Dedifferentiated amniotic fluid mesenchymal stem cell (primary cell): ENCODE measurements around the gene MCTP2.
"Not testable (repeated sequence)": the region's sequence is repeated elsewhere in the genome, so short reads cannot be mapped to it uniquely, and the experiment has no call there.

ENCODE experiments used
- DNase-seq: peaks from one replicate; pipeline ENCODE4 v3.0.0-alpha.2; 2016; ENCODE audit errors: extremely low spot score

Gene MCTP2

DNA sequence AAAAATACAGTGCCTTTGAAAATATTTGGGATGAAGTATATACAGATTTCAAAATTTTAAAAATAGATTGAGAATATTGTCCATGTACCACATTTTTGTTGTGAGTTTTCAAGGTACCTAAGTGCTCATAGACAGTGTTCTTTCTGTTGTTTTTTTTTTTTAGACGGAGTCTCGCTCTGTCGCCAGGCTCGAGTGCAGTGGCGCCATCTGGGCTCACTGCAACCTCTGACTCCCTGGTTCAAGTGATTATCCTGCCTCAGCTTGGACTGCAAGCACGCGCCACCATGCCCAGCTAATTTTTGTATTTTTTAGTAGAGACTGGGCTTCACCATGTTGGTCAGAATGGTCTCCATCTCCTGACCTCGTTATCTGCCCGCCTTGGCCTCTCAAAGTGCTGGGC lies 223.9 kb downstream of the MCTP2 start:
- no peak for DNase-seq

DNA sequence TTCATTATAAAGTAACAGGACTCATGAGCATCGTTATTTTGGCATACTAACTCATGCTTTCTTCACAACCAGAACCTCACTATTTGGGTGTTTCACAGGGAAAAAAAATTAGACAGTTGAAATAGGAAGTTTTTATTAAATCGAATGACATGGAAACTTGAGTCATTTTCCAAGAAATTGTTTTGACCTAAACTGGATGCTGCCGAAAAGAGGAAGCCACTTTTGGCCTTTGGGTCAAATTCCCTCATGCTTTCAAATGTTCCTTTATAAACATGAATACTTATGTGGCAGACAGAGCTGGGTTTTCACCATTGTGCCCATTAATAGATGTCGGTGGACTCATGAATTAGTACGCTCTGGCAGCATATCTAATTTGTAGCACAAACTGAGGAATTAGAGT lies 224.9 kb downstream of the MCTP2 start:
- DNase-seq, result no peak

DNA sequence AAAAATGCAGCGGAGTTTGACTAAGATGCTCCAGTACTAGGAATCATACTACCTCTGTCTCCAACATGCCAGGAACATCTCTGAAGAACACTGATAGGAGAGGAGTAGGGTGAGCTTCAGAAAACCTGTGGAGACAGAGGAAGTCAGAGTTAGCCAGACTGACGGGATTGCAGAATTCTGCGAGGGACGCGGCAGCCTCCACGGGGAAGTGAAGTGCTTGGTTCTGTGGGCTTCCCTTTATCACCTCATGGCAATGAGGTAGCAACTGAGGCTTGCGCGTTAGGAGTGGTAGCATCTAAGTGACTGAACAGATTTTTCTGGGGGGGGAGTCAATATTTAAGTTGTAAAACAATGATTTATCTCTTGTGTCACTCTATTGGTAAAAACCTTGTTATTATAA lies 226.3 kb downstream of the MCTP2 start:
- no peak for DNase-seq

DNA sequence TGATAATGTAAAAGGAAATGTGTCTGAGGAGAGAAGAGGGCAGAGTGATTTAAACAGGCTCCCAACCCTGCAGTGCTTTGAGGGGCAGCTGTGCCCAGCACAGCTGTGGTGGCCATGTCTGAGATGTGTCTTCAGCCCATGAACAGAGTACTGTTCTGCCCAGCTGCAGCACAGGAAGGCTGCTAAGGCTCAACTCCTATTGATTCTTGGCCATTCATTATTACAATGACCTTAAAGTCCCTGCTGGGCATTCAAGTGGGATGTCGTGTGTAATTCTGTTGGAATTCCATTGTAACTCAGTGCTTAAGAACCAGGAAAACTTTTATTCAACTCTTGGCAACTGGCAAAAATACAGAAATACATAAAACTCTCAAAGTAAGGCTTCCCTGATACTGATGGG lies 229.3 kb downstream of the MCTP2 start:
- no peak for DNase-seq

DNA sequence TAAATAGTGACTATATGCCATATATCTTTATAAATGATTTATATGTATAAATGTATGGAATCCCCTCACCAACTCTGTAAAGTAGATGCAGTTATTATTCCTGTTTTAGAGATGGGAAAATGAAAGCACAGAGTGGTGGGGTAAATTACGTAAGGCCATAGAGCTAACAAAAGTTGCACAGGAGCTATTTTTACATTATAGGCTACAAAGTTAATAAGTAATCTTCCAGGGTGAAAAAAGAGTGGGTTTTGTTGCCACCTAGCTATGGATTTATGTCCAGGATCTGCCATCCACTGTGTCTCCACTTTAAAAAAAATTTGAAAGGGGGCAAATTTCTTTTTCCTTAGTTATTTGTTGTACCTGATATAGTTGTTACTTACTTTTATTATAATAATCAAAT lies 235.7 kb downstream of the MCTP2 start:
- DNase-seq, result no peak

DNA sequence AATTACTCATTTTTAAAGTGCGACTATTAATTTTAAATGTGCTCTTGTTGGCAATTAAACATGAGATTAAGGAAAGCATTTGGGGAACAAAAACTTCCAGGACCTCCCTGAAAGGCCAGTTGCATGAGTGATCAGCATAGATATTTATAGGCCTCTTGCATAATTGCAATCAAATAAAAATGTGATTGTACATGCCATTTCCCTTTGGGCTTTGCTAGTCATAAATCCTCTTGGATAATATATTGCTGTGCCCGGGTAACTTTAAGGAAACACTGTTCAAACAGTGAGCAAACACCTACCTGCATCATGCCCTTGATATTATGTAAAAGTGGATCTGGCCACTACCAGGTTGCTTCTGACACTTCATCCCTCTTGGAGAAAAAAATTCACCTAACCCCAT lies 239.1 kb downstream of the MCTP2 start:
- no peak for DNase-seq

DNA sequence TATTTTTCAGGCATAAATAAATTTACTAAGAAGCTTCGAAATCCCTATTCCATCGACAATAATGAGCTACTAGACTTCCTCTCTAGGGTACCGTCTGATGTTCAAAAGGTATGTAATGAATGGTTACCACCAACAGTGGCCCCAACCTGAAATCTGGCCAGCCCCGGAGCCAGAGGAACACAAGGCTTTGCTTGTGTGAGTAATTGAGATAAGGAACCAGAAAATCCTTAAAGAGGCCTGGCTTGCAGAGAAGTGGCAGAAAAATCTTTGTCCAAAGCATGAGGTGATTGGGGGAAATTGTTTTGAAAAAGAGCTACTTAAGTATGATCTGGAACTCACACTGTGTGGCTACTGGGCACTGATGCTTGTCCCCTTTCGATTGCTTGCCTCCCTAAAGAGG lies 245.3 kb downstream of the MCTP2 start:
- DNase-seq, result no peak

DNA sequence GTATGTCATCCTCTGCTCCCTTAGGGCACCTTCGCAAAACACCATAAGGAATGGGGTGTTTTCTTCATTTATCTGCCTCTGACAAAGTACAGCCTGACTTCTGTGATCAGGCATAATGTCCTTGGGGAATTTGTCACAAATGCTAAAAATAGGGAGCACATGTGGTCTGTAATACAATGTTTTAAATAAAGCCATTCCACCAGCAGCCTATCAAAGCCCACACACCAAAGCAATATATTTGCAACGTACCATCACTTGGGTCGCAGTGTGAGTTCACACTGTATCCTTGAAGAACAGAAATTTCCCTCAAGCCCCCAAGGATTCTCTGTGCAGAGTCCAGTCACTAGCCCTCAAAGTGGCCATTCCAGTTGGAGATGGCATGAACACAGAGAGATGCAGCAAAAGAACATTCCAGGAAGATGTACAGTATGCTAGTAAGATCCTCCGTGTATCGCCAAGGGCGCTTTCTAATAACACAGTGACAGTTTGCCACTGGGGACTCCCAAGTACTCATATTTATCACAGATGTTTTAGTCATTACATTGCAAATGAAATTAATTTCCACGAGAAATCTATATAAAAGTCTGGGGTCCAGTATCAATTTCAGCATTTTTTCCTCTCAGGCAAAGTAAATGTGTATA lies 246.7 kb downstream of the MCTP2 start:
- no peak for DNase-seq

DNA sequence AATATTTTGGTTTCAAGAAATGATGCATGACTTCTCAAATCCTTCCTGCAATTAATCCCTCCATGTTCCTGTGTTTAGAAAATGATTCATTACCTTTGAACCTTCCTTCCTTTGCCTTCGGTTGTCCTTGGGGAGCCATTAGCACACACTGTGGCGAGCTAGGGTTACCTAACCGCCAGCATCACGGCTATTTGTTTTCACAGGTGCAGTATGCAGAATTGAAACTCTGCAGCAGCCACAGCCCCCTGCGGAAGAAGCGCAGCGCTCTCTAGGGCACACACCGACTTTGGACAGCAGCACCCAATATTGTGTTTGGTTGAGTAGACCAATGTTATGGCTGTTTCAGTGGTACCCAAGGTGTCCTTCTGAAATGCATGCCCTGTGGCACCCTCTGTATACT lies 247.4 kb downstream of the MCTP2 start:
- DNase-seq, result no peak

DNA sequence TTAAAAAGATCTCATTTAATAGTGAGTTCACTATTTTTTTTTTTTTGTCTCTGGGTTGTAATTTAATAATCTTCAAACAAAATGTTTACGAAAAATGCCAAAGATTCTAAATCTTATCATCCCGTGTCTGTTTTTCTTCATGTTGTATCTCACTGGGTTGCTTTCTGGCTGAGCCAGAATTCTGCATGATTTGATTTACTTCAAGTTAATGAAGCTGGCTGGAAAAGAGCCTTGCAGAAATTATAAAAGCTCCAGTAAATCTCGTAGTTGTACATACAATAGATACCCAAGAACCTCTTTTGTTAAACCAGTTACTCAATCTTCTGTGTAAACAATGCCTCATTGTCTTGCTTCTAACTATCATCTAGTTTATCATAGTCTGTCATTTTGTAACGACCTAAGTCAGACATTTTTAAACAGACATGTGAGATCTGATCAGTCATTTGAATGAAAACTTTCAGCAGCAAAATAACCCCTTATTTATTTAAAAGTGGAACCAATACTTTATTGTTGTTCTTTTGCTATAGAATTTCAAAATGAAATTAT lies 249.0 kb downstream of the MCTP2 start:
- DNase-seq, result no peak

DNA sequence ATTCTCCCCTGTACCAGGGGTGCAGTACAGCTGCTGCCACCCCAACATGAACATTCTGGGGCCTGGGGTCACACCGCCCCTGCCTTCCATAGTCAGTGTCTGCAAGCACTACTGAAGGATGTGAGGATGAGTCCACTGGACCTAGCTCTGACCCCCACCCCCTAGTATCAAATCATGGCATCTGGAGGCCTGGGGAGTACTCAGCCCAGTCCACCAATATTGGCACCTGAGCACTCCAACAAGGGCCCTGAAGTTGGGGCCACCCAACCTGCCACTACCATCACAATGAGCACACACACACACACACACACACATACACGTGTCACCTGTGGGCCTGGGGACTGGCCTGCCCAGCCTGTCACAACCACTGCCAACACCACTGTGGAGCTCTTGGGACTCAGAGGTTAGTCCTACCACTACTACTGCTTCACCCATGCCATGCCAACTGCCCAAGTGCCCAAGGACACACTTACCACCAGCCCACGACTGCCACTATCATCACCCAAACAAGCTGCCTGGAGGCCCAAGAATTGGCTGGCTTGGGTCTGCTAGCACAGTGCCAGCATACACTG lies 253.9 kb downstream of the MCTP2 start:
- no peak for DNase-seq

DNA sequence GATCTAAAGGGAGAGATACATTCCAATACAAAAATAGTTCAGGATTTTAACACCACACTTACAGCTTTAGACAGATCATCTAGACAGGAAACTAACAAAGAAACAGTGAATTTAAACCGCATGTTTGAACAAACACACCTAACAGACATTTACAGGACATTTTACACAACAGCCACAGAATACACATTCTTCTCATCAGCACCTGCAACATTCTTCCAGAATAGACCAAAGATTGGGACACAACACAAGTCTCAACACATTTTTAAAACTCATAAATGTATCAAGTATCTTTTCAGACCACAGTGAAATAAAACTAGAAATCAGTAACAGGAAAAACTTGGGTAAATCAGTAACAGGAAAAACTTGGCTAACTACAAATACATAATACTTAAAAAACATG lies 256.3 kb downstream of the MCTP2 start:
- no peak for DNase-seq

DNA sequence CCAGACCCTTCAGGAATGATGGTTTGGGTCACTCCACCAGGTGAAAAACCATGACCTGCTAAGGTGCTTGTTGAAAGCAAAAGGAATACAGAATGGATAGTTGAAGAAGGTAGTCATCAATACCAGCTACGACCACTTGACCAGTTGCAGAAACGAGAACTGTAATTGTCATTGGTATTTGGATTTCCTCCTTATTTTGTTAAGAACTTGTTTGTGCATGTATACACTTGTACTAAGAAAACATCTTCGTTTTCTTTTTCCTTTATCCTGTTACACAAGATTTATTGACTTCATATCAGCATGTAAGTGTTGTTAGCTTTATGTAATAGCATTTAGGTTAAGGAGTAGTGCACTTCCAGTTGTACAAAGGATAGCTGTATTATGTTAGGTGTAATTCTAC lies 261.8 kb downstream of the MCTP2 start:
- no peak for DNase-seq

DNA sequence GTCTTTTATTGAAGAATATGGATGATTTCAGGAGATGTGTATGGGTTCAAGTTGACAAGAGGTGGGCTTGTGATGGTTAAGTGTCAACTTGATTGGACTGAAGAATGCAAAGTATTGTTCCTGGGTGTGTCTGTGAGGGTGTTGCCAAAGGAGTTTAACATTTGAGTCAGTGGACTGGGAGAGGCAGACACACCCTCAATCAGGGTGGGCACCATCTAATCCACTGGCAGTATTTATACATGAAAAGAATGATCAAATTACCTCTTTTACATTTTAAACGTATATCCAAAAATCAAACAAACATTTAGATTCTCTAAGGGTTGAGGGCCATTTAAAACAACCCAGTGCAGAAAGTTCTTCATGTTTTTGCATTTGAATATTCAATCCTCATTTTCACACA lies 262.2 kb downstream of the MCTP2 start:
- DNase-seq, result not testable (repeated sequence)

DNA sequence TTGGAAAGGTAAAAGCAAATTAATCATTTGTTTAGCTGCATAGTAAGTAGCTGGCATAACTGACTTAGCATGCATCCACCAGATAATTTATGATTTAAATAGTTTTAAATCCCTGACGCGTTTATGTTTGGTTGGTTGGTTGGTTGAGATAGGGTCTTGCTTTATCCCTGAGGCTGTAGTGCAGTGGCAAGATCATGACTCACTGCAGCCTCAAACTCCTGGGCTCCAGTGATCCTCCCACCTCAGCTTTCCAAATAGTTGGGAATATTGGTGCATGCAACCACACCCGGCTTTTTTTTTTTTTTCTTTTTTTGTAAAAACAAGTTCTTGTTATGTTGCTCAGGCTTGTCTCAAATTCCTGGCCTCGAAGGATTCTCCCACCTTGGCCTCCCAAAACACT lies 263.4 kb downstream of the MCTP2 start:
- no peak for DNase-seq

DNA sequence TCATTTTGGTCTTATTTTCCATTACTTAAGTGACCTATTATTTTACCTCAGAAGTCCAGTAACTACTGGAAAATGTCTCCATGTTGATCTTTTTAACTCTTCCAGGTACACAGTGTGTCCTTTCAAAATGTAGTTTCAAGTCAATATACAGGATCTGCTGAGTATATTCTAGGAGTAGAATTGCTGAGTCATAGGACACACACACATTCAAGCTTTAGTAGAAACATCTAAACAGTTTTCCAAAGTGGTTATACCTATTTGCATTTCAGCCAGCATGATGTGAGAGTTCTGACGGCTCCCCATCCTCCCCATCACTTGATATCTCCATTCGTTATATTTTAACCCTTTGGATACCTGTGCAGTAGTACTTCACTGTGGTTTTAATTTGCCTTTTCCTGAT lies 271.9 kb downstream of the MCTP2 start:
- no peak for DNase-seq

DNA sequence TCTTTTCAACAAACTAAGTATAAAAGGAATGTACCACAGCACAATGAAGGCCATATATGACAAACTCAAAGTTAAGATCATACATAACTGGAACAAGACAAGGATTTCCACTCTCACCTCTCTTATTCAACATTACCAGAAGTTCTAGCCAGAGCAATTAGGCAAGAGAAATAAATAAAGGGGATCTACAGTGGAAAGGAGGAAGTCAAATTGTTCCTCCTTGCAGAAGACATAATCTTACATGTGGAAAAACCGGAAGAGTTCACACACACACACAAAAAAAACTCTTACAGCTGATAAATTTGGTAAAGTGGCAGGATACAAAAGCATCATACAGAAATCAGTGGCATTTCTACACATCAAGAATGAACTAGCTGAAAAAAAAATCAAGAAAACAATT lies 277.9 kb downstream of the MCTP2 start:
- DNase-seq, result no peak

DNA sequence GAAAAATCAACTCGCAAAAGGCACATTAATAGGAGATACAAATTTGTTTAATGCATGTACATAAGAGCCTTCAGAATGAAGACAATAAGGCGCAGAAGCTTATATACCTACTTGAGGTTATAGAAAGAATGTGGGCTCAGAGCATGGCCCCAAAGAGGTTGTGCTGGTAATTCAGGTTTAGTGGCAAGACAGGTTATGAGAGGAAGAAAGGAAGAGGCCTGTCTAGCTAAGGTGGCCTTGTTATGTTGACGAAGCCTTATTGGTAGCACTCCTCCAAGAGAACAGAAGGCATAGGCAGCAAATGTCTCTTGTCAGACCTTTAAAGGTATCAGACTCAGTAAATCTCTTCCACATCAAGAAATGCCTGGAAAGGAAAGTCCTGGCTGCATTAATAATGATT lies 290.8 kb downstream of the MCTP2 start:
- DNase-seq, result no peak

DNA sequence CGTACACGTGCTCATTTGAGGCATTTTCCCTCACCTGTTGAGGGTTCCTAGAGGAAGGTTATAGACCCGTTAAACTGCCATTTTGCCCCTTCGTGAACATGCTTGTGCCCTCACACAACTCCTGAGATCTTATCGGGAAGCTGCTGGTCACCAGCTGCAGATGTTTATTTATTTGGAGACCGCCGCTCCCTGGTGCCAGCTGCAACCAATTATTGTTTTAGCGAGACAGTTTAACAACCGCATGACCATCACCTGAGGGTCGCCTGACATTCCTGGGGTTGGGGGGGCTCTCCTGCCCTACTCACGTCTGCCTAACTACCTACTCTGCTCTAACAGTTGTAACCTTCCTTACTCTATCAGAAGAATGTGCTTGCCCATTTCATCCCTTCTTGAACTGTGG lies 292.5 kb downstream of the MCTP2 start:
- no peak for DNase-seq

DNA sequence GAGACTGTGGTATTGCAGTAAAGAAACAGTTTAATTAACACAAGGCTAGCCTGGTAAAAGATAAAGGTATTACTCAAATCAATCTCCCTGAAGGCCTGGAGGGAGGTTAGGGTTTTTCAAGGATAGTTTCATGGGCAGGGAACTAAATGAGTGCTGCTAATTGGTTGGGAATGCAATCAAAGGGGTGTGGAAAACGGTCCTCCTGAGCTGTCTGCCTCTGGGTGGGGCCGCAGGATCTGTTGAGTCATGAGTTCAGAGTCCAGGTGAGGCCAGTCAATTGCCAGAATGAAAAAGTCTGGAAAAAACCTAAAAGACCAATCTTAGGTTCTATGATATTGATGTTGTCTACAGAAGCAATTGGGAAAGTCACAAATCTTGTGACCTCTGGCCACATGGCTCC lies 293.2 kb downstream of the MCTP2 start:
- DNase-seq, result no peak

DNA sequence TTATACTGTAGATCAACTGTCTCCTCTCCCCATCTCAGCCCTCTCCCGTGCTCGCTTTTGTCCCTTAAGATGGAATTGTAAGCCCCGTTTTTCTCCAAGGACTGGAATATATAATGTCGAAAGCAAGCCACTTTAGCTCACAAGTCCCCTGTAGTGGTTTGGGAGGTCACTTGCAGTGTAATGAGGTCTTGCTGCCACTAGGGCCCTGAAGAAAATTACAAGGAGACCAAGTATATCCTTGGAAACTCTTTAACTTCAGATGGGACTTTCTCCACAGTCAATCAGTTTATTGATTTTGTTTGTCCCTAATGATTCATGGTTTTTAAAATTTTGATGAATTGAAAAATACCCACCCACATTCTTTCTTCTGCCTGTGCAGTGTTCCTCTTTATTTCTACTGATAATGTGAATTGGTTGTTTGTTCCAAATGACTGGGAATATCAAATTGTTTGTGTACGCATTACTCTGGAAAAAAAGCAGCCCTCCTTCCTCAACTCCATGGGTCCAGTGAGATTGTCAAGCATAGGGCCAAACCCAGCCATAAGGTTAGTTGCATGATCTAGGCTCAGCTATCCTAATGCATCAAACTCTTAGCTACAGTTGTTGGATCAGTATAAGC lies 294.8 kb downstream of the MCTP2 start:
- no peak for DNase-seq

DNA sequence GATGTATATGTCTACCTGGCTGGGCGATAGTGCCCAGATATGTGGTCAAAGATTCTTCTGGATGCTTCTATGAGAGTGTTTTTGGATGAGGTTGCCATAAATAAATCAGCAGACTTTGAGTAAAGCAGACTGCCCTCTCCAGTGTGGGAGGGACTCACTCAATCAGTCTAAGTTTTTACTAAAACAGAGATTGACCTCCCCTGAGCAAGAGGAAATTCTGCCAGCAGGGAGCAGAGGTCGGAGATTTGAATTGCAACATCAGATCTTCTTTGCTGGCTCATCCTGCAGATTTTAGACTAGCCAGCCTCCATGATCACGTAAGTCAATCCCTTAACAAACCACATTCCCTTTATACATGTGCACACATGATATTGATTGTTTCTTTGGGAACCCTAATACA lies 300.9 kb downstream of the MCTP2 start:
- no peak for DNase-seq
